SK-N-SH (cell line): Measurements from ENCODE around the gene DRC3. TPM values are rescaled to one million over a fixed set of nuclear protein-coding genes. Genes with fewer than 3 reads are reported as not detected.

Experiments
- CTCF ChIA-PET: fragments of 300-600, 350-600 bp; formaldehyde crosslinking; extraction: SDS; loops from one replicate; lab custom pipeline; 2021; lab: Yijun Ruan, JAX
- POLR2A ChIA-PET: fragments of 350-600 bp; sonication (Branson Sonifier 250); formaldehyde crosslinking; extraction: SDS; loops from one replicate; lab custom pipeline; 2020; ENCODE audit warnings: antibody characterized with exemption, inconsistent platforms; lab: Yijun Ruan, JAX
- DNase-seq: peaks from one replicate; pipeline ENCODE4 v3.0.0; 2012
- H2AFZ ChIP-seq: fragments of 200-600 bp; sonication (generic); 2 replicates; pipeline ENCODE4 v1.8.1; 2016; ENCODE audit warnings: antibody characterized with exemption, mild to moderate bottlenecking, low read depth
- H3F3A ChIP-seq: fragments of 200-600 bp; sonication (generic); replicated peaks from 2 replicates; pipeline ENCODE3; 2016; ENCODE audit warnings: antibody characterized with exemption, mild to moderate bottlenecking; ENCODE audit not compliant: insufficient read depth
- H3K27ac ChIP-seq, 2 experiments: fragments of 200-500 bp in 1 of 2; fragments of 200-600 bp in 1 of 2; sonication (Bioruptor generic) in 1 of 2; sonication (generic), shearing (Covaris generic) in 1 of 2; 2 replicates each; pipeline versions ENCODE4 v1.5.1 to v1.6.1; 2014 to 2016; ENCODE audit warnings: low read depth in 2 of 2, inconsistent platforms in 1 of 2, low read length in 1 of 2, mild to moderate bottlenecking in 1 of 2, mixed read lengths in 1 of 2
- H3K27me3 ChIP-seq: fragments of 200-600 bp; sonication (generic), shearing (Covaris generic); 2 replicates; pipeline ENCODE4 v1.6.1; 2016; ENCODE audit warnings: mixed run types; ENCODE audit not compliant: insufficient read depth
- H3K36me3 ChIP-seq, 2 experiments: fragments of 200-500 bp in 1 of 2; fragments of 200-600 bp in 1 of 2; sonication (Bioruptor generic) in 1 of 2; sonication (generic) in 1 of 2; replicated peaks in 1 of 2; 2 replicates each; pipeline versions ENCODE3 to v1.5.1; 2014 to 2016; ENCODE audit warnings: low read length in 1 of 2, mild to moderate bottlenecking in 1 of 2; ENCODE audit not compliant: insufficient read depth in 2 of 2, control insufficient read depth in 1 of 2
- H3K4me1 ChIP-seq, 2 experiments: fragments of 200-500 bp in 1 of 2; fragments of 200-600 bp in 1 of 2; sonication (Bioruptor generic) in 1 of 2; sonication (generic), shearing (Covaris generic) in 1 of 2; 2 replicates each; pipeline versions ENCODE4 v1.5.1 to v1.6.1; 2014 to 2016; ENCODE audit warnings: low read depth in 1 of 2, low read length in 1 of 2, mixed run types in 1 of 2; ENCODE audit not compliant: insufficient read depth in 2 of 2, control insufficient read depth in 1 of 2
- H3K4me2 ChIP-seq: fragments of 200-600 bp; sonication (generic), shearing (Covaris generic); 2 replicates; pipeline ENCODE4 v1.6.1; 2017; ENCODE audit warnings: mixed run types
- H3K4me3 ChIP-seq, 2 experiments: fragments of 200-500 bp in 1 of 2; fragments of 200-600 bp in 1 of 2; sonication (Bioruptor generic) in 1 of 2; sonication (generic), shearing (Covaris generic) in 1 of 2; 2 replicates each; pipeline versions ENCODE4 v1.5.1 to v1.8.1; 2014 to 2016; ENCODE audit warnings: low read depth in 2 of 2, inconsistent platforms in 1 of 2, low read length in 1 of 2, mild to moderate bottlenecking in 1 of 2, mixed read lengths in 1 of 2, moderate library complexity in 1 of 2
- H3K79me2 ChIP-seq: fragments of 200-600 bp; sonication (generic); 2 replicates; pipeline ENCODE4 v1.8.1; 2017; ENCODE audit warnings: mild to moderate bottlenecking; ENCODE audit not compliant: insufficient read depth
- H3K9ac ChIP-seq: fragments of 200-600 bp; sonication (generic); 2 replicates; pipeline ENCODE4 v1.6.1; 2017; ENCODE audit warnings: mixed run types
- H3K9me2 ChIP-seq: fragments of 200-600 bp; sonication (generic); 2 replicates; pipeline ENCODE4 v1.6.1; 2017; ENCODE audit warnings: mixed run types
- H3K9me3 ChIP-seq: fragments of 200-600 bp; sonication (generic); 2 replicates; pipeline ENCODE4 v1.6.1; 2017; ENCODE audit warnings: mixed run types, mild to moderate bottlenecking, moderate library complexity
- H4K20me1 ChIP-seq: fragments of 200-600 bp; sonication (generic); 2 replicates; pipeline ENCODE4 v1.6.1; 2017; ENCODE audit warnings: mild to moderate bottlenecking, mixed run types; ENCODE audit not compliant: insufficient read depth
- CTCF ChIP-seq: fragments of 200-600 bp; sonication (generic); IDR thresholded peaks from 2 replicates; pipeline ENCODE4 v1.6.1; 2017; ENCODE audit warnings: antibody characterized with exemption, mild to moderate bottlenecking, moderate library complexity
- ELF1 ChIP-seq: IDR thresholded peaks from 2 replicates; pipeline ENCODE4 v1.4.0; 2012
- EP300 ChIP-seq, 2 experiments: IDR thresholded peaks; 2 replicates each; pipeline versions ENCODE4 v1.4.0 to v1.6.1; 2012; ENCODE audit warnings: borderline replicate concordance in 1 of 2, low read depth in 1 of 2, low read length in 1 of 2
- EZH2phosphoT487 ChIP-seq: fragments of 200-600 bp; sonication (generic); IDR thresholded peaks from 2 replicates; pipeline ENCODE4 v1.6.1; 2017; ENCODE audit warnings: low read depth, mixed run types, mild to moderate bottlenecking, antibody characterized with exemption, moderate library complexity, borderline replicate concordance
- FOSL2 ChIP-seq: IDR thresholded peaks from 2 replicates; pipeline ENCODE4 v1.4.0; 2012; ENCODE audit warnings: low read depth, mild to moderate bottlenecking, moderate library complexity, borderline replicate concordance
- IRF3 ChIP-seq: fragments of 150-350 bp; IDR thresholded peaks from 2 replicates; pipeline ENCODE4 v1.6.1; 2016; ENCODE audit warnings: mild to moderate bottlenecking, low read depth, low read length
- JUND ChIP-seq: IDR thresholded peaks from 2 replicates; pipeline ENCODE4 v1.4.0; 2012
- MXI1 ChIP-seq: IDR thresholded peaks from 2 replicates; pipeline ENCODE4 v1.6.1; 2012; ENCODE audit warnings: mild to moderate bottlenecking, low read depth, low read length, improper control_type of control experiment
- NFIC ChIP-seq: IDR thresholded peaks from 2 replicates; pipeline ENCODE4 v1.4.0; 2012; ENCODE audit warnings: borderline replicate concordance
- NRF1 ChIP-seq: IDR thresholded peaks from 2 replicates; pipeline ENCODE4 v1.6.1; 2012; ENCODE audit warnings: low read depth, mild to moderate bottlenecking, low read length
- POLR2AphosphoS5 ChIP-seq: IDR thresholded peaks from 2 replicates; pipeline ENCODE4 v1.6.1; 2012; ENCODE audit warnings: low read depth, low read length
- REST ChIP-seq: IDR thresholded peaks from 2 replicates; pipeline ENCODE4 v1.6.1; 2012; ENCODE audit warnings: mild to moderate bottlenecking, low read depth, low read length, moderate library complexity
- SMC3 ChIP-seq: IDR thresholded peaks from 2 replicates; pipeline ENCODE4 v1.6.1; 2012; ENCODE audit warnings: low read depth, low read length, improper control_type of control experiment
- TEAD4 ChIP-seq: IDR thresholded peaks from 2 replicates; pipeline ENCODE4 v1.4.0; 2012; ENCODE audit warnings: mild to moderate bottlenecking, borderline replicate concordance; ENCODE audit not compliant: insufficient read depth
- YY1 ChIP-seq: IDR thresholded peaks from 2 replicates; pipeline ENCODE4 v1.4.0; 2012; ENCODE audit warnings: low read depth, mild to moderate bottlenecking
- WGBS: methylation state at CpG from one replicate; pipeline ENCODE4 v1.1.6; 2017; ENCODE audit warnings: low lambda C conversion rate; 5-methylcytosine and 5-hydroxymethylcytosine counted together
- polyA plus RNA-seq, 3 experiments: library from polyadenylated mRNA; depleted of rRNA; stranded (reverse); fragments of >200 nt; gene quantifications; 2 replicates each; pipeline ENCODE4 v1.2.3, GENCODE V29; 2012
- TF ChIP-seq, protein P1 (sequence below): IDR thresholded peaks from 2 replicates; pipeline ENCODE4 v1.4.0; 2012; ENCODE audit warnings: low read depth
- TF ChIP-seq, protein P2 (sequence below): IDR thresholded peaks from 2 replicates; pipeline ENCODE4 v1.4.0; 2012; ENCODE audit warnings: low read depth, borderline replicate concordance

Gene DRC3
- polyA plus RNA-seq, 1 of the 3 experiments (the other 2 are of a cell fraction), result 3.6 TPM

GRCh38 chr17:18056214-18056613 is 83.6 kb downstream of the DRC3 start:
- Histone ChIP-seq H3F3A (no peaks in the 10 kb centered on the region), H2AFZ (no peak overlapping the region), H3K36me3 (peaks cover 29 to 39% of the 10 kb centered on the region in 2 experiments), H4K20me1 (no peaks in the 10 kb centered on the region), H3K9me2 (no peaks in the 10 kb centered on the region), H3K4me3 (no peak overlapping the region), H3K4me2 (no peak overlapping the region), H3K27ac (no peak overlapping the region), H3K9me3 (no peaks in the 10 kb centered on the region), H3K9ac (no peak overlapping the region), H3K27me3 (no peaks in the 10 kb centered on the region), H3K4me1 (no peaks in the 10 kb centered on the region), H3K79me2 (no peaks in the 10 kb centered on the region)
- DNase-seq, result no peak
- WGBS, result 98% methylated on average over 3 of the region's 3 CpGs
- TF ChIP-seq YY1 (no peak), EP300 (IDR thresholded peaks at IDR 0.05; ENCODE audit: borderline replicate concordance in 1 of 2, low read depth in 1 of 2, low read length in 1 of 2) (no peak), MXI1 (no peak), NRF1 (no peak), POLR2AphosphoS5 (no peak), FOSL2 (no peak), SMC3 (no peak), NFIC (no peak), CTCF (no peak), JUND (no peak), IRF3 (no peak), EZH2phosphoT487 (no peak)
- TF ChIP-seq, protein P1, sequence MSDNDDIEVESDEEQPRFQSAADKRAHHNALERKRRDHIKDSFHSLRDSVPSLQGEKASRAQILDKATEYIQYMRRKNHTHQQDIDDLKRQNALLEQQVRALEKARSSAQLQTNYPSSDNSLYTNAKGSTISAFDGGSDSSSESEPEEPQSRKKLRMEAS, result no peak
- TF ChIP-seq, protein P2, sequence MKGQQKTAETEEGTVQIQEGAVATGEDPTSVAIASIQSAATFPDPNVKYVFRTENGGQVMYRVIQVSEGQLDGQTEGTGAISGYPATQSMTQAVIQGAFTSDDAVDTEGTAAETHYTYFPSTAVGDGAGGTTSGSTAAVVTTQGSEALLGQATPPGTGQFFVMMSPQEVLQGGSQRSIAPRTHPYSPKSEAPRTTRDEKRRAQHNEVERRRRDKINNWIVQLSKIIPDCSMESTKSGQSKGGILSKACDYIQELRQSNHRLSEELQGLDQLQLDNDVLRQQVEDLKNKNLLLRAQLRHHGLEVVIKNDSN, result no peak
- ChIA-PET CTCF (no interaction called here), POLR2A (no interaction called here)

DNA sequence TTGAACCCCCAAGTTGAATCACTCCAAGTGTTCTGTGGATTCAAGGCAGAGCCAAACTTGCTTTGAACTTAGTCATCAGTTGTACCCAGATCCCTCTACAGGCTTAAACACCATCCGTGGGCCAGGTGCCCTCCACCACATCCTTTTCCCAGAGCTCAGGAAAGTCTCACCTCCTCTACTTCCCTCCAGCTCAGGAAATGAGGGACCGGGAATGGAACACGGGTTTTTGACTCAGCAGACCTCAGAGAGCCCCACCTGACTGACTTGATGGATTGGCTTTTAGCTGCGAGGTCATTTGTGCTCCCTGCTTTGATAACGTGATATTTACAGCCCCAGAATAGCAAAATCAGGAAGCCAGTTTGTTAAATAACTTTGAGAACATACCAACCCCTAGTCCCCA is 86.6 kb downstream of the DRC3 start:
- Histone ChIP-seq H3K9ac (no peak overlapping the region), H3K79me2 (no peaks in the 10 kb centered on the region), H3K9me3 (no peaks in the 10 kb centered on the region), H3K27ac (no peak overlapping the region), H3K9me2 (no peaks in the 10 kb centered on the region), H3K4me3 (no peak overlapping the region), H3K4me2 (no peak overlapping the region), H3K36me3 (peaks cover 35 to 45% of the 10 kb centered on the region in 2 experiments), H4K20me1 (no peaks in the 10 kb centered on the region), H3K4me1 (no peaks in the 10 kb centered on the region), H3F3A (no peaks in the 10 kb centered on the region), H2AFZ (no peak overlapping the region), H3K27me3 (no peaks in the 10 kb centered on the region)
- CTCF ChIA-PET, result interaction anchor here (1.0 kb wide), 2 partner anchors 11 to 379 kb away, joined by 3 read pairs; no protein-coding TSS in a partner anchor
- TF ChIP-seq REST (no peak), TEAD4 (no peak), ELF1 (no peak)
- WGBS, result 93% methylated on average over 5 of the region's 5 CpGs
- POLR2A ChIA-PET, result no interaction called here
- no peak for DNase-seq
